Measurements from ENCODE around the gene CLSTN1.

DNA sequence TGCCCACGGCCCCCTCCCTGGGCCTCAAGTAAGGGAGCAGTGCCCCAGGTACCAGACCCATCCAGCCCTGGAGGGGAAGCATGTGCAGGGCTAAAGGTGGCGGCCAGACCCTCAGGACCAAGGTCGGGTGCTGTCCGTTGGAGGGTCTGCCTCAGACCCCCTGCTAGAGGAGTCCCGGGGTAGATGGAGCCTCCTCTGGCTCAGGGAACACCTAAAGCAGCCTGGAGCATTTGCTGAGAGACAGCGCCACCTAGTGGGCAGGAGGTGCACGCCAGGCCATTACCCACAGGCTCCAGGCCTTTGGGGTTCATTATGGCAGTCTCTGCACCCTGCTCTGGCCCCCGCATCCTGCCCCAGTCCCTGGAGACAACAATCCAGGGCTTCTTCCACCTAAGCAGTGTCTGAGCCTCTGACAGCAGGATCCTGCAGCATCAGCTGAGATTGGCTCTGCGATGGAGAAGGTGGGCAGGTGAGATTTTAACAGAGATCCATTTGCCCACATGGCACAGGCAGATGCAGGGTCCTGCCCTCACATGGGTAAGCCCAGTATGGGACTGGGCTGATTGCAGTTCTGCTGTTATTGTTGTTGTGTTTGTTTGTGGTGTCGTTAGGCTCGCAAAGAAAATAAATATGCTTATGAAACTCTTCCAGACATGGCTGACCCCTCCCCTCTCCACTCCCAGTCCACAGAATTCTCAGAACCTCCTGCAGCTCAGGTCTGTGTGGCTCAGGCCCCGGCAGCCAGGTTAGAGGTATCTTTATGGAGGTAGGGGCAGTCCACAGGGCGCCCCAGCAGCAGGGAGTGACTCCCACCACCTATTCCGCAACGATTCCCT lies 43.9 kb upstream of the CLSTN1 start:
- TF ChIP-seq POLR2AphosphoS5 (IDR thresholded peaks at IDR 0.05; ENCODE audit: low read depth, low read length) (no peak), POLR2A (IDR thresholded peaks at IDR 0.05; ENCODE audit: low read depth, low read length) (no peak)
